ENCODE measurements around the gene TMEM45B.
A peak's percentile ranks its signal among the peaks of the same experiment; 100 is the strongest.
"Not testable (repeated sequence)": the region's sequence is repeated elsewhere in the genome, so short reads cannot be mapped to it uniquely, and the experiment has no call there.

Gene TMEM45B

GRCh38 chr11:129815596-129816461 is at the start of gene TMEM45B:
Gene TMEM45B (plus strand): TSS chr11:129815848. CDS start chr11:129852483, 36,635 bp downstream.
- peak; percentile 35 for DNase-seq

- DNase-seq: no peak
These were observed 48.6 kb upstream of the TMEM45B start for GRCh38 chr11:129766898-129767604.

- DNase-seq: no peak
These were observed 47.8 kb upstream of the TMEM45B start for GRCh38 chr11:129767827-129768226.

GRCh38 chr11:129768356-129768755 is 47.3 kb upstream of the TMEM45B start:
- DNase-seq: no peak

GRCh38 chr11:129769059-129769458 is 46.6 kb upstream of the TMEM45B start:
- DNase-seq: no peak

- no peak for DNase-seq
These were observed 44.7 kb upstream of the TMEM45B start for GRCh38 chr11:129770993-129771392.

- not testable (repeated sequence) for DNase-seq
These were observed 44.2 kb upstream of the TMEM45B start for GRCh38 chr11:129771456-129771855.

- no peak for DNase-seq
These were observed 36.8 kb upstream of the TMEM45B start for GRCh38 chr11:129778877-129779276.

GRCh38 chr11:129779342-129779741 is 36.3 kb upstream of the TMEM45B start:
- no peak for DNase-seq

GRCh38 chr11:129785383-129786111 is 30.1 kb upstream of the TMEM45B start:
- no peak for DNase-seq

GRCh38 chr11:129786112-129786416 is 29.6 kb upstream of the TMEM45B start:
- DNase-seq: not testable (repeated sequence)

- DNase-seq: no peak
These were observed 28.0 kb upstream of the TMEM45B start for GRCh38 chr11:129787532-129788155.

GRCh38 chr11:129788278-129788677 is 27.4 kb upstream of the TMEM45B start:
- DNase-seq: no peak

- DNase-seq: no peak
These were observed 25.5 kb upstream of the TMEM45B start for GRCh38 chr11:129790106-129790505.

- no peak for DNase-seq
These were observed 24.1 kb upstream of the TMEM45B start for GRCh38 chr11:129791515-129791914.

- no peak for DNase-seq
These were observed 23.0 kb upstream of the TMEM45B start for GRCh38 chr11:129792663-129793062.

GRCh38 chr11:129795089-129795488 is 20.6 kb upstream of the TMEM45B start:
- DNase-seq: no peak

GRCh38 chr11:129798212-129798611 is 17.4 kb upstream of the TMEM45B start:
- DNase-seq: no peak

GRCh38 chr11:129800162-129800561 is 15.5 kb upstream of the TMEM45B start:
- not testable (repeated sequence) for DNase-seq

GRCh38 chr11:129800655-129801054 is 15.0 kb upstream of the TMEM45B start:
- no peak for DNase-seq

- no peak for DNase-seq
These were observed 12.1 kb upstream of the TMEM45B start for GRCh38 chr11:129803533-129803932.

- no peak for DNase-seq
These were observed 11.6 kb upstream of the TMEM45B start for GRCh38 chr11:129804012-129804411.

- DNase-seq: not testable (repeated sequence)
These were observed 7.4 kb upstream of the TMEM45B start for GRCh38 chr11:129808241-129808640.

Data from stimulated activated CD4-positive, alpha-beta T cell treated with anti-CD3 and anti-CD28 coated beads, Interleukin-12 subunit alpha, Interleukin-12 subunit beta, amount 100 ng/mL, for 4 hours (primary cell).